Sciatic nerve (tissue), 1 donor: ENCODE data around the gene SLC9A2. TPM values are rescaled to one million over a fixed set of nuclear protein-coding genes. Genes with fewer than 3 reads are reported as not detected.

Experiments
- total RNA-seq: library from RNA; stranded (reverse); fragmentation: NEBNext Ultra II Directional; extraction: Animal tissue kit (Norgen Biotek cat#: 25700); gene quantifications from one replicate; pipeline ENCODE4 v1.2.1, GENCODE V29; 2021
- donor health status: DM: no; HTN: no; CAD: no.

Gene SLC9A2
- total RNA-seq, 1 donor from 2014 or later, result not detected

Other genes with a start within 250 kb of the SLC9A2 start
- 3.0 TPM for gene IL18RAP, start 196.4 kb upstream of the SLC9A2 start, total RNA-seq
- not detected for gene SLC9A4, start 146.3 kb upstream of the SLC9A2 start, total RNA-seq
- 2.6 TPM for gene TMEM182, start 142.5 kb downstream of the SLC9A2 start, total RNA-seq